Measurements from ENCODE around the gene HAGHL.
"Not testable (repeated sequence)": the region's sequence is repeated elsewhere in the genome, so short reads cannot be mapped to it uniquely, and the experiment has no call there.

HAGHL gene

GRCh38 chr16:750485-750884 is 23.6 kb downstream of the HAGHL start:
- Histone ChIP-seq H3K27me3 (ENCODE audit: control insufficient read depth, insufficient read depth, low read length) (peaks cover 15% of the 10 kb centered on the region), H3K36me3 (ENCODE audit: control insufficient read depth, insufficient read depth, low read length) (no peaks in the 10 kb centered on the region), H3K4me1 (ENCODE audit: control insufficient read depth, insufficient read depth, low read length) (peaks cover 5% of the 10 kb centered on the region), H3K4me3 (ENCODE audit: low read length) (no peak overlapping the region), H3K9ac (ENCODE audit: low read length) (no peak overlapping the region), H3K9me3 (ENCODE audit: control insufficient read depth, low read length) (no peaks in the 10 kb centered on the region)

DNA sequence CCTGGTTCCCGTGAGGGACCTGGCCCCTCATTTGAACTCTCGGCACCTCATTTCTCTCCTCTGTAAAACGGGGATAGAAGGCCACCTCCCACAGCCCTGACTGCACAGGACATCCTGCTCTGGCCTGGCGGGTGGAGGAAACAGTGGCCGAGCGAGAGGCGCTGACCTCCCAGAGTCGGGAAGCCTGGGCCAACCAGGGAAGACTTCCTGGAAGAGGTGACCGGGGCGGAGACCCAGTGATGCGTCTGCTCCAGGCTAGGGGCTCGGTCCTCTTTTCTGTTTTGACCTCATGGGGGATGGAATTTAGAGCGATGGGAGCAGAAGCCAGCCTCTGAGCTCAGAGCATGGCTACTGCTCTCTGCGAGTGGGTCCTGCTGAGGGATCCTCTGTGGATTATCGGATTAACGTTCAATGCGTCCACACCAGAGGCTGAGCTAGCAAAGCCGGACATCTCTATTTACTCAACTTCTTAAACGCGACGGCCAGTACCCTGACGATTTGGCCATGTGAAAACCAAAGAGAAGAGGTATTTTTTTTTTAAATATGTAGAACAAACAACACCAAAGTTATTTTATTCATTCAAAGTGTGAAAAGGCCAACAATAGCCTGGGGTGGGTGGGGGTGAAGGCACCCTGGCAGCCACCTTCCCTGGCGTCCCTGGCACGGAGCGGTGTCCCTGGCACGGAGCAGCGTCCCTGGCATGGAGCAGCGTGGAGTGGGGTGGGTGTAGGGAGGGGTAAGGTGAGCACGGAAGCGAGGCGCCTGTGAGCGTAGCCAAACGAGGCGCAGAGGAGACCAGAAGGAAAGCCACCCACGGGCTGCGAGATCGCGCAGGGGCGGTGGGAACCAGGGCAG is 24.5 kb downstream of the HAGHL start:
- peaks cover 15% of the 10 kb centered on the region for H3K27me3 ChIP-seq (ENCODE audit: control insufficient read depth, insufficient read depth, low read length)
- H3K9ac ChIP-seq (ENCODE audit: low read length), result no peak overlapping the region
- peaks cover 5% of the 10 kb centered on the region for H3K4me1 ChIP-seq (ENCODE audit: control insufficient read depth, insufficient read depth, low read length)
- no peak overlapping the region for H3K4me3 ChIP-seq (ENCODE audit: low read length)
- H3K9me3 ChIP-seq (ENCODE audit: control insufficient read depth, low read length), result no peaks in the 10 kb centered on the region
- no peaks in the 10 kb centered on the region for H3K36me3 ChIP-seq (ENCODE audit: control insufficient read depth, insufficient read depth, low read length)

GRCh38 chr16:752007-752312 is 25.1 kb downstream of the HAGHL start:
- Histone ChIP-seq H3K36me3 (ENCODE audit: control insufficient read depth, insufficient read depth, low read length) (no peaks in the 10 kb centered on the region), H3K9me3 (ENCODE audit: control insufficient read depth, low read length) (no peaks in the 10 kb centered on the region), H3K4me3 (ENCODE audit: low read length) (no peak overlapping the region), H3K4me1 (ENCODE audit: control insufficient read depth, insufficient read depth, low read length) (peaks cover 5% of the 10 kb centered on the region), H3K27me3 (ENCODE audit: control insufficient read depth, insufficient read depth, low read length) (peaks cover 15% of the 10 kb centered on the region), H3K9ac (ENCODE audit: low read length) (no peak overlapping the region)

- not testable (repeated sequence) for H3K4me1 ChIP-seq (ENCODE audit: control insufficient read depth, insufficient read depth, low read length); H3K36me3 ChIP-seq (ENCODE audit: control insufficient read depth, insufficient read depth, low read length); H3K9ac ChIP-seq (ENCODE audit: low read length); H3K9me3 ChIP-seq (ENCODE audit: control insufficient read depth, low read length); H3K4me3 ChIP-seq (ENCODE audit: low read length)
- peaks cover 15% of the 10 kb centered on the region for H3K27me3 ChIP-seq (ENCODE audit: control insufficient read depth, insufficient read depth, low read length)
These were observed 27.3 kb downstream of the HAGHL start for GRCh38 chr16:754121-754607.

DNA sequence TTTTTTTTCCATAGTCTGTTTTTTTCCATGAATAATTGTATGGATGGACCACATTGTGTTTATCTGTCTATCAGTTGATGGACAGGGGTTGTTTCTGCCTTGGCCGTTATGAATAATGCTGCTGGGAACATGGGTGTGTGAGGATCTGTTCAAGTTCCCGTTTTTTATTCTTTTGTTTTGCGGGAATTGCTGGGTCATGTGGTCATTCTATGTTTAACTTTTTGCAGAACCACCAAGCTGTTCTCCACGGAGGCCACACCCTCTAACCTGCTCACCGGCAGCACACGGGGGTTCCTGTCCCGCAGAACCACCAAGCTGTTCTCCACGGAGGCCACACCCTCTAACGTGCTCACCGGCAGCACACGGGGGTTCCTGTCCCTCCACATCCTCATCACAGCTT is 27.8 kb downstream of the HAGHL start:
- Histone ChIP-seq H3K4me1 (ENCODE audit: control insufficient read depth, insufficient read depth, low read length) (peaks cover 12% of the 10 kb centered on the region), H3K4me3 (ENCODE audit: low read length) (no peak overlapping the region), H3K36me3 (ENCODE audit: control insufficient read depth, insufficient read depth, low read length) (no peaks in the 10 kb centered on the region), H3K27me3 (ENCODE audit: control insufficient read depth, insufficient read depth, low read length) (peaks cover 15% of the 10 kb centered on the region), H3K9ac (ENCODE audit: low read length) (no peak overlapping the region), H3K9me3 (ENCODE audit: control insufficient read depth, low read length) (no peaks in the 10 kb centered on the region)

DNA sequence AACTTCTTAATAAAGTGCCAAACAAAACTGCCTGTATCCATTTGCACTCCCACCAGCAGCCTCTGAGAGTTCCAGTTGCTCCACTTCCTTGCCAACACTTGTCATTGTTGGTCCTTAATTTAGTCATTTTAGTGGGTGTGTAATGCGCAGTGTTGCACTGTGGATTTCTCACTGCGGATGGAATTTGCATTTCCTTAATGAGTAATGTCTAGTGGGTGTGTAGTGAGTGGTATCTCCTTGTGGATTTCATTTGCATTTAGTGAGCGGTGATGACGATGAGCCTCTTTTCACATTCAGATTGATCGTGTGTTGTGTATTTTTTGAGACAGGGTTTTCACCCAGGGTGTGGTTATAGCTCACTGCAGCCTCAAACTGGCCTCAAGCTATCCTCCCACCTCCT is 29.5 kb downstream of the HAGHL start:
- no peaks in the 10 kb centered on the region for H3K36me3 ChIP-seq (ENCODE audit: control insufficient read depth, insufficient read depth, low read length)
- no peak overlapping the region for H3K4me3 ChIP-seq (ENCODE audit: low read length)
- no peak overlapping the region for H3K9ac ChIP-seq (ENCODE audit: low read length)
- no peaks in the 10 kb centered on the region for H3K9me3 ChIP-seq (ENCODE audit: control insufficient read depth, low read length)
- peaks cover 11% of the 10 kb centered on the region for H3K27me3 ChIP-seq (ENCODE audit: control insufficient read depth, insufficient read depth, low read length)
- peaks cover 30% of the 10 kb centered on the region for H3K4me1 ChIP-seq (ENCODE audit: control insufficient read depth, insufficient read depth, low read length)

DNA sequence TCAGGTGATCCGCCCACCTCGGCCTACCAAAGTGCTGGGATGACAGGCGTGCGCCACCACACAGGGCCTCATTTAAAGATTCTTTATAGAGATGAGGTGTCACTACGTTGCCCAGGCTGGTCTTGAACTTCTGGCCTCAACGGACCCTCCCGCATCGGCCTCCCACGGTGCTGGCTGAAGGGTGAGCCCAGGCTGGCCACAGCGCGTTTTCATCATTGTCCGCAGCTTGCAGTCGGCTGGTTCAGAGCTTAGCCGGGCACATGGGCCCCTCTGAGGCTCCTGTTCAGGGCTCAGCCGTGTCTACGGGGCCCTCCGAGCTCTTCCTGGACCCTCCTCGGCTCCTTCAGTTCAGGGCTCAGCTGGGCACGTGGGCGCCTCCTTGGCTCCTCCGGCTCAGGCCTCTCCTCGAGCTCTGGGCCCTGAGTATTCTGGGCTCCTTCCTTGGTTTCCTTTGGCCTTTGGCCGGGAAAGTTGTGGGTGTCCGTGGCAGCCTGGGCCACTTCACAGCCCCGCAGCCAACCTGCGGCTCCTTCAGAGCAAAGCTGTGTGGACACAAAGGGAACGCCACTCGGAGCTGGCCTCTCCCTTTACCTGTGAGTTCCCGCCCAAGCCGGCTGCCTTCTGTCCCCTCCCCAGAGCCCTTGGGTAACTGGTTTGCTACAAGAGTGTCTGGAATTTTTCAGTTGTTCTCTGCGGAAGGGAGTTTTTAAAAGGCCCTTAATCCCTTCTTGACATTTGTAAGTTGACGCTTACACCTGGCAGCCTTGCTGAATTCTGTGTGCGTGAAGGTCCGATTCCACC is 32.4 kb downstream of the HAGHL start:
- Histone ChIP-seq H3K9ac (ENCODE audit: low read length) (no peak overlapping the region), H3K4me3 (ENCODE audit: low read length) (no peak overlapping the region), H3K27me3 (ENCODE audit: control insufficient read depth, insufficient read depth, low read length) (peaks cover 8% of the 10 kb centered on the region), H3K36me3 (ENCODE audit: control insufficient read depth, insufficient read depth, low read length) (no peaks in the 10 kb centered on the region), H3K9me3 (ENCODE audit: control insufficient read depth, low read length) (no peaks in the 10 kb centered on the region), H3K4me1 (ENCODE audit: control insufficient read depth, insufficient read depth, low read length) (peaks cover 32% of the 10 kb centered on the region)

DNA sequence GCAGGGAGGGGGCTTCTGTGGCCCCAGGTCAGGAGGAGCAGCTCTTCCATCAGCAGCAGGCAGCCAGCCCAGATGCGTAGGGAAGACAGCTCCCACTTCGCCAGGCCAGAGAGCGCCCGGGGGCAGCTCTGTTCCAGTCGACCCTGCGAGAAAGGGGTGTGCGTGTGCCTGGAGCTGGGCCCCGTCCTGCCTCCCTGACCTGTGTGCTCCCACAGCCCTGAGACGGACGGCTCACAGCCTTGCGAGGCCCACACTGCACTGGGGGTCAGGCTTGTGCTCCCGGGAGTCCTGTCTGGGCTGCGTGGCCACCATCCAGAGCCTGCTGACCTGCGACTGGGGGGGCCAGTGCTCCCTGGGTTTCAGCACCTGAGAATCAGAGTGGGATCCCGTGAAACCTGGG is 33.2 kb downstream of the HAGHL start:
- Histone ChIP-seq H3K4me3 (ENCODE audit: low read length) (no peak overlapping the region), H3K27me3 (ENCODE audit: control insufficient read depth, insufficient read depth, low read length) (peaks cover 8% of the 10 kb centered on the region), H3K4me1 (ENCODE audit: control insufficient read depth, insufficient read depth, low read length) (peaks cover 32% of the 10 kb centered on the region), H3K9ac (ENCODE audit: low read length) (no peak overlapping the region), H3K36me3 (ENCODE audit: control insufficient read depth, insufficient read depth, low read length) (no peaks in the 10 kb centered on the region), H3K9me3 (ENCODE audit: control insufficient read depth, low read length) (no peaks in the 10 kb centered on the region)

GRCh38 chr16:760545-761343 is 33.8 kb downstream of the HAGHL start, which contains the start of gene MSLN:
Gene MSLN, plus strand, starts transcription at chr16:760734. Its CDS starts 1,947 bp downstream, at chr16:762681.
- Histone ChIP-seq H3K4me1 (ENCODE audit: control insufficient read depth, insufficient read depth, low read length) (peaks cover 32% of the 10 kb centered on the region), H3K9ac (ENCODE audit: low read length) (no peak within 1 kb of the TSS), H3K4me3 (ENCODE audit: low read length) (no peak within 1 kb of the TSS), H3K9me3 (ENCODE audit: control insufficient read depth, low read length) (no peaks in the 10 kb centered on the region), H3K36me3 (ENCODE audit: control insufficient read depth, insufficient read depth, low read length) (no peaks in the 10 kb centered on the region), H3K27me3 (ENCODE audit: control insufficient read depth, insufficient read depth, low read length) (peaks cover 8% of the 10 kb centered on the region)

DNA sequence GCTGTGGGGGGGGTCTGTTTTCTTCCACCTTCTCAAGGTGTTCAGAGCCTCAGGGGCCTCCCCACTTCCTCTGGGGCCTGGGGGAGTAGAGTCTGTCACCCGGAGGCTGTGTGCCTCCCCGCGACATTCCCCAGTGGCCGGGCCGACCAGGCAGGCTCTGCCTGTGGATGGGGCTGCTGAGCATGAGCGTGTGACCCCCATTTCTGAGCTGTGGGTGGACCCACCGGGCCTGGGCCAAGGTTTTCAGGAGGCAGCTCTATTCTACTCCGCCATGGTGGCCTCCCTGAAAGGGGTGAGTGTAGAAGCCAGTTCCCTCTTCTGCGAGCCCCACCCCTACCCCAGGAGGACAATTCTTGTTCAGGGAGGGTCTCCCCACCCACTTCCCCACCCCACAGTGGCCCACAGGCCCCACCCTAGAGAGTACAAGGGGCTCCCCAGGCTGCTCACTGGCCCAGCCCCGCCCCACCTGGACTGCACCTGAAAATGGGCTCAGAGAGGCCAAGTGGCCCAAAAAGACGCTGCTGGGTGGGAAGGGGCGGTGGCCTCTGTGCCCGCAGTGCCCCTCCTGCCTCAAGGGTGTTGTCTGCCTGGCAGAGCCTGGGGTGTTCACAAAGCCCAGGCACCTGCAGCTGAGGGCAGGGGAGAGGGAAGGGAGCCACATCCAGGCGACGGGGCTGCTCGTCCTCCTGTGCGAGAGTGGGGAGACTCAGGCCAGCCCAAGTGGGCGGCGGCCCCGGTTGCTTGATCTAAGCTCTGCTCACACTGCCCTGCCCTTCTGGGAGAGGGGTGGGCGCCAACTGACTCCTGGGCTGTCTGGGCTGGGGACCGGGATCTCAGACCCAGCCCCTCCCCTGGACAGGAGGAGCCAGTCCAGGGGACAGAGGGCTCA is 35.0 kb downstream of the HAGHL start:
- Histone ChIP-seq H3K9me3 (ENCODE audit: control insufficient read depth, low read length) (no peaks in the 10 kb centered on the region), H3K9ac (ENCODE audit: low read length) (no peak overlapping the region), H3K36me3 (ENCODE audit: control insufficient read depth, insufficient read depth, low read length) (no peaks in the 10 kb centered on the region), H3K4me3 (ENCODE audit: low read length) (no peak overlapping the region), H3K27me3 (ENCODE audit: control insufficient read depth, insufficient read depth, low read length) (peaks cover 8% of the 10 kb centered on the region), H3K4me1 (ENCODE audit: control insufficient read depth, insufficient read depth, low read length) (peaks cover 32% of the 10 kb centered on the region)

DNA sequence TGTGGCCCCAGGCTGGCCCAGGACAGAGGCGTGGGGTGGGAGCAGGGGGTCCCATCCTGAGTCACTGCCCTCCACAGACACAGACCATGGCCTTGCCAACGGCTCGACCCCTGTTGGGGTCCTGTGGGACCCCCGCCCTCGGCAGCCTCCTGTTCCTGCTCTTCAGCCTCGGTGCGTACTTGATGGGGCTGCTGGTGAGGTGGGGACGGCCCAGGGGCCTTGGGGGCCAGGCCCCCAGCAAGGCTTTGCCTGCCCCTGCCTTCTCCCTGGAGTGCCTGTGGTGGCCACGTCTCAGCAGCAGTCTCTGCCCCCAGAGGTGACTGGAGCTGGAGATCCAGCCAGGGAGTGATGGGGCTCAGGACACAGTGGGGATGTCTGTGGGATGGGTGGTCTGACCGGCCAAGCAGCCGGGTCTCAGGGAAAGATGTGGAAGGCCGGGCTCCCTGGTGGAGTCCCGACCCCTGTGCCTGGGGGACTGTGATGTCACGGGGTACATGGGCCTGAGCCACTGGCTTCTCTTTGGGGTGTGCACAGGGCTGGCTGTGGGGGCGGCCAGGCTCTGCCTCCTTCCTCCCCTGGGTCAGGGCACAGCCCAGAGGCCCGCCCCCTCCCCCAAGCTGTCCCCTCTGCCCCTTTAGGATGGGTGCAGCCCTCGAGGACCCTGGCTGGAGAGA is 35.8 kb downstream of the HAGHL start:
- peaks cover 32% of the 10 kb centered on the region for H3K4me1 ChIP-seq (ENCODE audit: control insufficient read depth, insufficient read depth, low read length)
- H3K9me3 ChIP-seq (ENCODE audit: control insufficient read depth, low read length), result no peaks in the 10 kb centered on the region
- H3K4me3 ChIP-seq (ENCODE audit: low read length), result no peak overlapping the region
- H3K27me3 ChIP-seq (ENCODE audit: control insufficient read depth, insufficient read depth, low read length), result peaks cover 8% of the 10 kb centered on the region
- no peaks in the 10 kb centered on the region for H3K36me3 ChIP-seq (ENCODE audit: control insufficient read depth, insufficient read depth, low read length)
- H3K9ac ChIP-seq (ENCODE audit: low read length), result no peak overlapping the region

Data from mucosa of stomach (tissue), 1 donor.